ENCODE measurements around the gene TACR1. TPM values are rescaled to one million over a fixed set of nuclear protein-coding genes. Genes with fewer than 3 reads are reported as not detected.
"Not testable (repeated sequence)": the region's sequence is repeated elsewhere in the genome, so short reads cannot be mapped to it uniquely, and the experiment has no call there.

Gene TACR1
- total and polyA plus RNA-seq, 9 donors = 0.07 to 0.54 (median 0.24) TPM

DNA sequence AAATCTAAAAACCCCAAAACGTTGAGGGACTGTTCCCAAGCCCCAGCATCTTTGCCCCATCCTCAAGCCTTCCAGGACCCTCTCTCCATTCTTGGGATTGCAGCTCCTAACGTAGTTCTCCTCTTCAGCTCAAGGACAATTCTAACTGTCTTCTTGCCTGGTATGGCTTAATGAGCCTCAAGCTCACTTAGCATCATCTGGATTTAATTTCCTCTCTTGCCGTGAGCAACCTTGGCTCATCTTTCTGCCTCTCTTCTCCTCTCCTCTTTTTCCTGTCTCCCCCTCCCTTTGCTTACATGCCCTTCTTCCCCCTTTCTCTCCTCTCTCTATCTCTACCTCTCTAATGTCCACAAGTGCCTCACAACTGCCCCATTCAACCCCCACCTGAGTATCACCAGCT, 44.2 kb downstream of the TACR1 start:
- peak; percentile 29 for DNase-seq
- no peaks in the 10 kb centered on the region for H3K27me3 ChIP-seq (ENCODE audit: control insufficient read depth, insufficient read depth, low read length)
- no peak overlapping the region for H3K27ac ChIP-seq (ENCODE audit: low read length)
- H3K36me3 ChIP-seq (ENCODE audit: control insufficient read depth, insufficient read depth, low read length) = no peaks in the 10 kb centered on the region
- H3K4me1 ChIP-seq (ENCODE audit: control insufficient read depth, insufficient read depth, low read length) = no peaks in the 10 kb centered on the region
- peaks cover 3% of the 10 kb centered on the region for H3K9me3 ChIP-seq (replicated peaks; ENCODE audit: control insufficient read depth, low read depth, low read length)
- no peak overlapping the region for H3K4me3 ChIP-seq (ENCODE audit: low read length)
- WGBS (ENCODE audit: insufficient coverage) = 23% methylated on average over 3 of the region's 3 CpGs

GRCh38 chr2:75153221-75153620, 46.1 kb downstream of the TACR1 start:
- Histone ChIP-seq H3K9me3 (replicated peaks; ENCODE audit: control insufficient read depth, low read depth, low read length) (peaks cover 4% of the 10 kb centered on the region), H3K27me3 (ENCODE audit: control insufficient read depth, insufficient read depth, low read length) (no peaks in the 10 kb centered on the region), H3K4me3 (ENCODE audit: low read length) (no peak overlapping the region), H3K36me3 (ENCODE audit: control insufficient read depth, insufficient read depth, low read length) (no peaks in the 10 kb centered on the region), H3K4me1 (ENCODE audit: control insufficient read depth, insufficient read depth, low read length) (no peaks in the 10 kb centered on the region), H3K27ac (ENCODE audit: low read length) (no peak overlapping the region)
- DNase-seq = no peak
- WGBS (ENCODE audit: insufficient coverage) = no CpG with 5 or more reads among the region's 1 CpG

GRCh38 chr2:75152243-75152642, 47.1 kb downstream of the TACR1 start:
- not testable (repeated sequence) for H3K9me3 ChIP-seq (replicated peaks; ENCODE audit: control insufficient read depth, low read depth, low read length); H3K27ac ChIP-seq (ENCODE audit: low read length); DNase-seq; H3K27me3 ChIP-seq (ENCODE audit: control insufficient read depth, insufficient read depth, low read length); H3K4me3 ChIP-seq (ENCODE audit: low read length); H3K36me3 ChIP-seq (ENCODE audit: control insufficient read depth, insufficient read depth, low read length); H3K4me1 ChIP-seq (ENCODE audit: control insufficient read depth, insufficient read depth, low read length)
- no CpG with 5 or more reads among the region's 3 CpGs for WGBS (ENCODE audit: insufficient coverage)

GRCh38 chr2:75147884-75148283, 51.4 kb downstream of the TACR1 start:
- H3K27me3 ChIP-seq (ENCODE audit: control insufficient read depth, insufficient read depth, low read length); H3K36me3 ChIP-seq (ENCODE audit: control insufficient read depth, insufficient read depth, low read length); H3K27ac ChIP-seq (ENCODE audit: low read length); H3K4me1 ChIP-seq (ENCODE audit: control insufficient read depth, insufficient read depth, low read length); DNase-seq; H3K9me3 ChIP-seq (replicated peaks; ENCODE audit: control insufficient read depth, low read depth, low read length); H3K4me3 ChIP-seq (ENCODE audit: low read length): not testable (repeated sequence)
- 100% methylated on average over 1 of the region's 6 CpGs for WGBS (ENCODE audit: insufficient coverage)

- no peak overlapping the region for H3K27ac ChIP-seq (ENCODE audit: low read length)
- H3K27me3 ChIP-seq (ENCODE audit: control insufficient read depth, insufficient read depth, low read length) = no peaks in the 10 kb centered on the region
- no peaks in the 10 kb centered on the region for H3K4me1 ChIP-seq (ENCODE audit: control insufficient read depth, insufficient read depth, low read length)
- H3K36me3 ChIP-seq (ENCODE audit: control insufficient read depth, insufficient read depth, low read length) = no peaks in the 10 kb centered on the region
- no peak for DNase-seq
- whole genome bisulfite sequencing (ENCODE audit: insufficient coverage) = no CpG with 5 or more reads among the region's 2 CpGs
- H3K9me3 ChIP-seq (replicated peaks; ENCODE audit: control insufficient read depth, low read depth, low read length) = peaks cover 4% of the 10 kb centered on the region
- no peak overlapping the region for H3K4me3 ChIP-seq (ENCODE audit: low read length)
These were observed 52.6 kb downstream of the TACR1 start for GRCh38 chr2:75146606-75147332.

DNA sequence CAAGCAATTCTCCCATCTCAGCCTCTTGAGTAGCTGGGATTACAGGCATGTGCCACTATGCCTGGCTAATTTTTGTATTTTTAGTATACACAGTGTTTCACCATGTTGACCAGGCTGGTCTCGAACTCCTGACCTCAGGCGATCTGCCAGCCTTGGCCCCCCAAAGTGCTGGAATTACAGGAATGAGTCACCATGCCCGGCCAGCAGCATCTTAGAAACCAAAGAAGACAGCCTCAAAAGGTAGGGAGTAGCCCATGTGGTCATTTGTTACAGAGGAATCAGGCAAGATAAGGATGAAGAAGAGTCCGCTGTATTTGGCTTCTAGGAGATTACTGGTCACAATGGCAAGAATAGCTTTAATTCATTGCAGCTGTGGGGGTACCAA, 53.1 kb downstream of the TACR1 start:
- not testable (repeated sequence) for H3K4me1 ChIP-seq (ENCODE audit: control insufficient read depth, insufficient read depth, low read length); H3K27ac ChIP-seq (ENCODE audit: low read length); H3K4me3 ChIP-seq (ENCODE audit: low read length); H3K36me3 ChIP-seq (ENCODE audit: control insufficient read depth, insufficient read depth, low read length); H3K27me3 ChIP-seq (ENCODE audit: control insufficient read depth, insufficient read depth, low read length); DNase-seq; H3K9me3 ChIP-seq (replicated peaks; ENCODE audit: control insufficient read depth, low read depth, low read length)
- WGBS (ENCODE audit: insufficient coverage) = 77% methylated on average over 4 of the region's 4 CpGs

- Histone ChIP-seq H3K4me3 (ENCODE audit: low read length) (no peak overlapping the region), H3K27ac (ENCODE audit: low read length) (no peak overlapping the region), H3K27me3 (ENCODE audit: control insufficient read depth, insufficient read depth, low read length) (no peaks in the 10 kb centered on the region), H3K4me1 (ENCODE audit: control insufficient read depth, insufficient read depth, low read length) (no peaks in the 10 kb centered on the region), H3K9me3 (replicated peaks; ENCODE audit: control insufficient read depth, low read depth, low read length) (no peaks in the 10 kb centered on the region), H3K36me3 (ENCODE audit: control insufficient read depth, insufficient read depth, low read length) (no peaks in the 10 kb centered on the region)
- no peak for DNase-seq
- no CpG with 5 or more reads among the region's 3 CpGs for WGBS (ENCODE audit: insufficient coverage)
These were observed 57.2 kb downstream of the TACR1 start for GRCh38 chr2:75142081-75142480.

DNA sequence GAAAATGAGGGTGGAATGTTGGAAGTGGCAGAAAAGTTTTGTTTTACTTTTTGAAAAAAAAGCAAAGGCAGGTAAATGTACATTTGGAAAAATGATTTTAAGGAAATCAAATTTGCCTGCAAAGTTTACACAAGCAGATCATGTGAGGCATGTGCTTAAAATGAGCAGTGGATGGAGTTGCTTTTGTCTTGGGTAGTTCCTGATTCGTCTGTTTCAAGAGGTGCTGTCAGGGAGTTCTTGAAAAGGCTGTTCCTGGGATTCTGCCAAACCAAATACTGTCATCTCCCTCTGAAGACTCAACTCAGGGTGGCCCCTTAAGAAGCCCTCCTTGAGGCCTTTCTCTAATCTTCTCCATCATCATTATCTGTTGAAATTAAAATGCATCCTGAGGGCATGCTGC, 59.0 kb downstream of the TACR1 start:
- no peaks in the 10 kb centered on the region for H3K9me3 ChIP-seq (replicated peaks; ENCODE audit: control insufficient read depth, low read depth, low read length)
- peaks cover 8% of the 10 kb centered on the region for H3K4me1 ChIP-seq (ENCODE audit: control insufficient read depth, insufficient read depth, low read length)
- H3K36me3 ChIP-seq (ENCODE audit: control insufficient read depth, insufficient read depth, low read length) = no peaks in the 10 kb centered on the region
- no CpG with 5 or more reads among the region's 1 CpG for WGBS (ENCODE audit: insufficient coverage)
- no peaks in the 10 kb centered on the region for H3K27me3 ChIP-seq (ENCODE audit: control insufficient read depth, insufficient read depth, low read length)
- no peak overlapping the region for H3K27ac ChIP-seq (ENCODE audit: low read length)
- DNase-seq = no peak
- H3K4me3 ChIP-seq (ENCODE audit: low read length) = no peak overlapping the region

DNA sequence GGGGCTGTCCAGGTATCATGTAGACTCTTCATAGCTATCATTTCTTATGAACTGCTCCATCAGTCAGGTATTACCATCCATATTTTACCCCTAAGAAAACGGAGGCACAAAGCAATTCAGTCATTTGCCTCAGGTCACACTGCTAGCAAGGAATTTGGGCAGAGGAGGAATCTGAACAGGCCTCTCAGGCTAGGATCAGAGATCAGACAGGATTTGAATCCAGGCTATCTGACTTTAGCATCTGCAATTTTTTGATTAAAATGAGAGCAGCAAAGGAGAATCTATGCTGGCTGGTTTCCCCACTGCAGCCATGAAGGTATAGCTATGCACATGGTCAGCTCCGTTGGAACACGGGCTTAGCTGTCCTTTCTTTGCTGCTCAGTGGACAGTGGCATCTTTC, 60.1 kb downstream of the TACR1 start:
- DNase-seq = no peak

DNA sequence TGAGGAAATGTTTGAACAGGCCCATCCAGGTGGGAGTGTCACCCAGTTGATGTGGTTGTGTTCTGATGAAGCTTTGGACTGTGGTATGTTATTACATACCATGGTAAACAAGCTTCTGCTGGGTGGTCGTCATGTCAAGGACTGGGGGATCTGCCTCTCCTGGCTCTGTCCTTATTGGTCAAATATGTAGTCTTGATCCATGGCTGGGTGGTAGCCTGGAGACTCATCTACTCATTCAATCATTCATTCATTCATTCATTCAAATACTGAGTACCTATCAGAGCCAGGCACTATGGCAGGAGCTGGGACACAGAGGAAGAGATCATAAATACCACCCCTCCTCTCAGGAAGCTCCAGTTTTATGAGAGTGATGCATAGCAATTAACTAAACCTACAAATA, 60.8 kb downstream of the TACR1 start:
- H3K9me3 ChIP-seq (replicated peaks; ENCODE audit: control insufficient read depth, low read depth, low read length) = no peaks in the 10 kb centered on the region
- peaks cover 18% of the 10 kb centered on the region for H3K4me1 ChIP-seq (ENCODE audit: control insufficient read depth, insufficient read depth, low read length)
- no peaks in the 10 kb centered on the region for H3K27me3 ChIP-seq (ENCODE audit: control insufficient read depth, insufficient read depth, low read length)
- no peaks in the 10 kb centered on the region for H3K36me3 ChIP-seq (ENCODE audit: control insufficient read depth, insufficient read depth, low read length)
- no CpG with 5 or more reads among the region's 1 CpG for WGBS (ENCODE audit: insufficient coverage)
- H3K4me3 ChIP-seq (ENCODE audit: low read length) = no peak overlapping the region
- H3K27ac ChIP-seq (ENCODE audit: low read length) = no peak overlapping the region
- no peak for DNase-seq

More for the DNA sequence above, 60.1 kb downstream of the TACR1 start:
- no peak overlapping the region for H3K27ac ChIP-seq (ENCODE audit: low read length)
- no peaks in the 10 kb centered on the region for H3K27me3 ChIP-seq (ENCODE audit: control insufficient read depth, insufficient read depth, low read length)
- H3K4me1 ChIP-seq (ENCODE audit: control insufficient read depth, insufficient read depth, low read length) = peaks cover 18% of the 10 kb centered on the region
- WGBS (ENCODE audit: insufficient coverage) = 43% methylated on average over 1 of the region's 3 CpGs
- H3K9me3 ChIP-seq (replicated peaks; ENCODE audit: control insufficient read depth, low read depth, low read length) = no peaks in the 10 kb centered on the region
- H3K36me3 ChIP-seq (ENCODE audit: control insufficient read depth, insufficient read depth, low read length) = no peaks in the 10 kb centered on the region
- H3K4me3 ChIP-seq (ENCODE audit: low read length) = no peak overlapping the region

All from muscle of leg (tissue), 11 donors.